Right cardiac atrium (tissue), 5 donors: ENCODE results near the gene GLI3. TPM values are rescaled to one million over a fixed set of nuclear protein-coding genes. Genes with fewer than 3 reads are reported as not detected.

Source experiments
- ATAC-seq, 2 donors: fragments of 200-7000 bp; cut with Tn5 transposase; one replicate each; pipeline versions ENCODE4 v1.8.0 to v1.9.1; 2020; ENCODE audit warnings: moderate library complexity in 2 of 2, mild to moderate bottlenecking in 1 of 2
- DNase-seq, 3 donors: peaks; one replicate each; pipeline ENCODE4 v3.0.0-alpha.2; 2020
- H3K27ac ChIP-seq: one replicate; pipeline ENCODE4 v1.5.1; 2013; ENCODE audit warnings: mild to moderate bottlenecking, low read length, control low read depth, moderate library complexity
- H3K27me3 ChIP-seq: one replicate; pipeline ENCODE4 v1.6.1; 2013; ENCODE audit not compliant: control insufficient read depth, insufficient read depth
- H3K4me1 ChIP-seq: one replicate; pipeline ENCODE4 v1.6.1; 2013; ENCODE audit warnings: low read length; ENCODE audit not compliant: control insufficient read depth, insufficient read depth
- H3K4me3 ChIP-seq: one replicate; pipeline ENCODE4 v1.5.1; 2013; ENCODE audit warnings: low read length, control low read depth
- H3K9me3 ChIP-seq: one replicate; pipeline ENCODE4 v1.6.1; 2013; ENCODE audit warnings: low read length; ENCODE audit not compliant: control insufficient read depth
- WGBS: extraction: QIAGEN DNeasy Blood & Tissue Kit; methylation state at CpG from one replicate; pipeline ENCODE4 v1.1.7; 2013; 5-methylcytosine and 5-hydroxymethylcytosine counted together
- intact Hi-C, 4 donors: fragments of 100-400 bp; cut with DNase I; formaldehyde crosslinking; loops; one replicate each; pipeline versions ENCODE4 v1.11.0 to v1.14.0; 2022 to 2023
- polyA plus RNA-seq: library from polyadenylated mRNA; stranded (reverse); fragments of 200-250 nt; gene quantifications from one replicate; pipeline ENCODE4 v1.2.3, GENCODE V29; 2013
- total RNA-seq, 4 donors: library from RNA; stranded (reverse); fragmentation: NEBNext Ultra II Directional; extraction: Animal tissue kit (Norgen Biotek cat#: 25700); gene quantifications; one replicate each; pipeline ENCODE4 v1.2.1, GENCODE V29; 2021
- donor health status: healthy with polysubstance abuse.
- donor health status: DM: no; HTN: yes; CAD: no.
- donor health status: DM: no; HTN: no; CAD: no.
- donor health status: DM: no; HTN: yes; CAD: no; lungs with severe emphysema.
- donor health status: DM: yes; HTN: yes; CAD: no.

GLI3 gene
- total and polyA plus RNA-seq, 5 donors, result 0.50 to 3.5 (median 2.5) TPM

- ATAC-seq, result no peak
- Histone ChIP-seq H3K27ac (no peak overlapping the region), H3K27me3 (no peaks in the 10 kb centered on the region), H3K9me3 (no peaks in the 10 kb centered on the region), H3K4me1 (no peaks in the 10 kb centered on the region), H3K4me3 (no peak overlapping the region)
- DNase-seq, result no peak
- intact Hi-C loops, result no loop called here
- 72% methylated on average over 4 of the region's 4 CpGs for WGBS
Measured at GRCh38 chr7:41994746-41995110, 242.3 kb downstream of the GLI3 start.

DNA sequence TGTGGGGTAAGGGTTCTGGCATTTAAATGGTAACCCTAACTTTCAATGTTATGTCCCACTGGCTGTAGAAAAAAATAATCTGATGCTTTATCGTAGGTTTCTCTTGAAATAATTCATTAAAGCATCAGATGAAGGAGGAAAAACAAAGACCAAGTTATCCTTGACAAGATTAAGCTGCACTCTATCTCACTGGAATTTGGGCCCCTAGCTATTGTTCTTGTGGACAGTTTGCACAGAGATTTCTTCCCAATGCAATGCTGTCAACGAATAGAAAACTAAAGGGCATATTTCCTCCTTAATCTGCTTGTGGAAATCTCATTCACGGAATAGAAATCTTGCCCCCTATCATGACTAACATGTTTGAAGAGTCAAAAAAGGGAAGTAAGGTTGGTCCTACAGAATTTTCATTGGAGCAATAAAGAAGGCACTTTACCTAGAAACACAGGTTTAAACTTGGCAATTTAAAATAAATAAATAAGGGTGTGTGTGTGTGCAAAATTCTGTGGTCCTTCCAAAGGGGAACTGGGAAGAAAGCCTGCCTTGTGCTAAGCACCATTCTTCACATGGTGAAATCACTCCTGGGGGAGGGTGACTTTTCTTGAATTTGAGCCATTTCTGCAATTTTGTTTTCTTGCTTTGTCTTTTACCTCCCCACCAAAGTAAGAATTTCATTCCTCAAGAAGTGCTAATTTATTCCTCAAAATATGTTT lies 242.8 kb downstream of the GLI3 start:
- no peak overlapping the region for H3K27ac ChIP-seq
- no peaks in the 10 kb centered on the region for H3K9me3 ChIP-seq
- 60% methylated on average over 3 of the region's 3 CpGs for WGBS
- no peaks in the 10 kb centered on the region for H3K4me1 ChIP-seq
- H3K27me3 ChIP-seq, result no peaks in the 10 kb centered on the region
- H3K4me3 ChIP-seq, result no peak overlapping the region
- intact Hi-C loops, result no loop called here
- ATAC-seq, result no peak
- no peak for DNase-seq

- no peaks in the 10 kb centered on the region for H3K4me1 ChIP-seq
- no peak overlapping the region for H3K4me3 ChIP-seq
- 58% methylated on average over 13 of the region's 13 CpGs for WGBS
- no peaks in the 10 kb centered on the region for H3K27me3 ChIP-seq
- H3K9me3 ChIP-seq, result no peaks in the 10 kb centered on the region
- DNase-seq (no peak), ATAC-seq (no peak)
- H3K27ac ChIP-seq, result no peak overlapping the region
- intact Hi-C loops, result no loop called here
Measured at GRCh38 chr7:41992881-41993867, 243.8 kb downstream of the GLI3 start.

DNA sequence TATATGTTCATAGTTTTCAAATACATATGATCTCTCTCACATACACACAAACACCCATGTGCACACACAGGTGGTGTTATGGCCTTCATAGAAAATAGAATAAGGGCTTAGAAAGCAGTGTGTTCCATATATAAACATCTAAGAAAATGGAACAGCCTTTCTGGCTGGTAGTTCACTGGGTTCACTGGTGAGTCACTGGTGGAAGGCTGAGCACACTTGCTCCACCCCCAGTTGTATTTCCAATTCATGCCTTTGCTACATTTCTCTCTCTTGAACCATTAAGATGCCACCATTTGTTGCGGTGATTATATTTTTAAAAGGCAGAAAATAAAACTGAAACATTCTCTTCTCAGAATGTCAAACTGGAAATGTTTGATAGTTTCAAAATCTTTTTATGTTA lies 252.1 kb downstream of the GLI3 start:
- DNase-seq (no peak), ATAC-seq (no peak)
- no peak overlapping the region for H3K27ac ChIP-seq
- no peak overlapping the region for H3K4me3 ChIP-seq
- H3K4me1 ChIP-seq, result no peaks in the 10 kb centered on the region
- no peaks in the 10 kb centered on the region for H3K9me3 ChIP-seq
- no peaks in the 10 kb centered on the region for H3K27me3 ChIP-seq
- intact Hi-C loops, result loop anchor here in 1 of 4 donors (5.0 kb wide), 1 partner anchor 252 kb away; the partner anchor contains the start of gene GLI3
- 97% methylated on average over 1 of the region's 1 CpG for WGBS

DNA sequence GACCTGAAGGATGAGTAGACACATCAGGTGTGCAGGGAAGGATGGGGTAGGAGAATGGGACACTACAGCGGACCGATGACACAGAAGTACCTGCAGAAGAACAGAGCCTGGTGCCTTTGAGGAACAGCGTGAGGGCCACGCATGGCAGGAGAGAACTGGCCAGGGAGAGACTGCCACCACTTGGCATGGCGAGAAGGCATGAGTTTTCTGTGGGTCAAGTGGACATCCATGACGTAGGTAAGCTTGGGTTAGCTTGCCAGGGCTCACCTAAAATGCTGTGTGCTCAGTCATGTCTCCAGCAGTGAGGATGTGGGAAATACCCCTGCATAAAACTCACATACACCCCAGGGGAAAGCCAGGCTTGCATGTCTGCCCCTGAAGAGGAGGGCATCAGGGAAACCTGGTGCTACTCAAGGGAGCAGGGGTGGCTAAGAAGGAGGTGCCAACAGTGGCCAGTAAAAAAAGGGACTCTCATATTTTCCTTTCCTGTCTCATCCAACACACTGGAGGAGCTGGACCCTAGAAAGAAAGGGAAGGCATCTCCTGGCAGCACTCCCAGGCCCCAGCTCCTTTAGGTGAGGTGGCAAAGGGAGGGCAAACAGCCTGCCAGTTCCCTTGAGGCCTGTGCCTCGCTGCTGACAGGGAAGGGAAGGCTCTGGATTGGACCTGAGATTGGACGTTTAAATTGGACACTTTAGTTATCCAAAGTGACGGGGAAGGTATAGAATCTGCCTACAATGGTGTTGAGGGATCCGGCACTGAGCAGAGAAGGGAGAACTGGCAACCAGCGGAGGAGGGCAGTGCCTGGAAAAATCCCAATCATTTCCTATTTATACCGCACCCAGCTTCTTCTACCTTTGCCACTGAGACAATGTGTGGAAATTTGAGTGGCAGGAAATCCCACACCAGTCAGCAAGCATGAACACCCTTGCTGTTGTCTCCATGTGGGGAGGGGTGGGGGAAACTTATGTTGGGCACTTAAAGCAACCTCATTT lies 255.7 kb downstream of the GLI3 start:
- Histone ChIP-seq H3K27me3 (no peaks in the 10 kb centered on the region), H3K9me3 (no peaks in the 10 kb centered on the region), H3K27ac (no peak overlapping the region), H3K4me3 (no peak overlapping the region), H3K4me1 (no peaks in the 10 kb centered on the region)
- intact Hi-C loops, result loop anchor here in 1 of 4 donors (5.0 kb wide), 1 partner anchor 256 kb away; the partner anchor contains the start of gene GLI3
- DNase-seq (no peak), ATAC-seq (no peak)
- 85% methylated on average over 12 of the region's 12 CpGs for WGBS

DNA sequence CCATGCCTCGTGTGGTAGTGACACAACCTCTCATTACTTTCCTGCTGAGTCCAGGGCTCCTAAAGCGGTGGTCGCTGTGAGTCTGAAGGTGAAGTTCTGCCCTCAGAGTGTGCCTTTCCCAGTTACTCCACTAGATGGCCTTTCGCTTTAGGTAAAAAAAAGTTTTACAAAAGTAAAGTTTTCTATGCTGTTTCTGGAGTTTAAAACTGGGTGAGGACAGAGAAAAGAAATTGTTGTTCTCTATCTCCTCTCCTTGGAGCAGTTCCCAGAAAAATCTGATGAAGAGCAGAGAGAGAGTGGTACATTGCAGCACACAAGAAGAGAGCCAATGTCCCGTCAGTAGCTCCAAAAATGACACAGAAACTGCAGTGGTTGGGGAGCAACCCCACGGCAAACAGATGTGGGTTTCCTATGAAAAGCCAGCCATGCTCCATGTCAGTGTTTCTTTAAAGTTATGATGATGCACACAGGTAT lies 257.1 kb downstream of the GLI3 start:
- no peak overlapping the region for H3K4me3 ChIP-seq
- no peaks in the 10 kb centered on the region for H3K9me3 ChIP-seq
- H3K27me3 ChIP-seq, result no peaks in the 10 kb centered on the region
- 26% methylated on average over 6 of the region's 6 CpGs for WGBS
- intact Hi-C loops, result loop anchor here in 2 of 4 donors (5.0 to 10.0 kb wide), 3 partner anchors 257 to 855 kb away; partner anchors contain the start of gene GLI3 (in 1 of the 2)
- ATAC-seq (peak; percentile 45 to 50), DNase-seq (no peak)
- no peak overlapping the region for H3K27ac ChIP-seq
- H3K4me1 ChIP-seq, result no peaks in the 10 kb centered on the region

DNA sequence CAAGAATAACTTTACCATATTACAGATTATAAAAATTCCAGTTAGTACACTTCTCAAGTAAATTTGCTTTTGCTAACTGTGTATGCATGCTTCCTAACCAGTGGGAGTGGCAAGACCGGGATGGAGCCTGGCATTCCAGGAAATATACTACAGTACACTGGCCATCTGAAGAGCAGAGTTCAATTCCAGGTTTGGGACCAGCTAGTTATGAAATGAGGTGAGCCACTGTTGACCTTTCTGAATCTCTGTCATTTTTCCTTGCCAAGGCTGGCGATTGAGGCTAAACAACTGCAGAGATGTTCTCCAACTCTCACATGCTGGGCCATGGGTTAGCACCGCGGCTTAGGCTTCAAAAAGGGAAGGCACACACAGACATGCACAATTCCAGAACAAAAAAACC lies 258.2 kb downstream of the GLI3 start:
- ATAC-seq (no peak), DNase-seq (no peak)
- intact Hi-C loops, result loop anchor here in 2 of 4 donors (5.0 to 10.0 kb wide), 2 partner anchors 853 to 856 kb away; no protein-coding TSS in a partner anchor
- WGBS, result 91% methylated on average over 4 of the region's 4 CpGs
- no peaks in the 10 kb centered on the region for H3K9me3 ChIP-seq
- no peak overlapping the region for H3K4me3 ChIP-seq
- no peaks in the 10 kb centered on the region for H3K4me1 ChIP-seq
- no peak overlapping the region for H3K27ac ChIP-seq
- H3K27me3 ChIP-seq, result no peaks in the 10 kb centered on the region

DNA sequence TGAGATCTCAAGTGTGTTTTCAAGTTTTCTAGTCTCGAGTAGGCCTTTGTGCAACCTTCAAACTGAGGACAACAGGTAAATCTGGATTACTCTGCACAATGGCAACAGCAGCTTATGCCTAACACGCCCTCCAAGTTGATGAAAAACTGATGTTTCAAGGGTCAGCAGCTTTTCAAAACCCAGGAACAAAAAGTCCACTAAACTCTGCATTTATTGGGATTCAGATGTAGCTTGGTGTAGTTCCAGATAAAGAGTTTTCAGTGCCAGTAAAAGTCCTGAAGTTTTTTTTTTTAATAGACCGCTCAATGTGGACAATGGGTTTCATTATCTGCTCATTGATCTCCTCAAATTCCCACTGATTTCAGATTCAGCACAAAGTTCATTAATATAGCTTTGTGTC lies 259.3 kb downstream of the GLI3 start:
- 85% methylated on average over 3 of the region's 3 CpGs for WGBS
- ATAC-seq, result no peak
- H3K27me3 ChIP-seq, result no peaks in the 10 kb centered on the region
- no peaks in the 10 kb centered on the region for H3K9me3 ChIP-seq
- intact Hi-C loops, result loop anchor here in 2 of 4 donors (5.0 to 10.0 kb wide), 2 partner anchors 855 to 857 kb away; no protein-coding TSS in a partner anchor
- H3K4me3 ChIP-seq, result no peak overlapping the region
- no peaks in the 10 kb centered on the region for H3K4me1 ChIP-seq
- H3K27ac ChIP-seq, result no peak overlapping the region
- no peak for DNase-seq

GRCh38 chr7:41977151-41977651 lies 259.8 kb downstream of the GLI3 start:
- ATAC-seq (peak; percentile 59 to 65), DNase-seq (no peak)
- Histone ChIP-seq H3K27ac (no peak overlapping the region), H3K4me1 (no peaks in the 10 kb centered on the region), H3K9me3 (no peaks in the 10 kb centered on the region), H3K27me3 (no peaks in the 10 kb centered on the region), H3K4me3 (no peak overlapping the region)
- WGBS, result 55% methylated on average over 9 of the region's 9 CpGs
- intact Hi-C loops, result loop anchor here in 2 of 4 donors (5.0 to 10.0 kb wide), 2 partner anchors 855 to 858 kb away; no protein-coding TSS in a partner anchor

GRCh38 chr7:41976411-41976810 lies 260.6 kb downstream of the GLI3 start:
- Histone ChIP-seq H3K9me3 (no peaks in the 10 kb centered on the region), H3K4me3 (no peak overlapping the region), H3K27me3 (no peaks in the 10 kb centered on the region), H3K4me1 (no peaks in the 10 kb centered on the region), H3K27ac (no peak overlapping the region)
- WGBS, result 82% methylated on average over 2 of the region's 2 CpGs
- intact Hi-C loops, result loop anchor here in 2 of 4 donors (5.0 to 10.0 kb wide), 2 partner anchors 856 to 858 kb away; no protein-coding TSS in a partner anchor
- DNase-seq (no peak), ATAC-seq (no peak)
